ENCODE data around the gene KANK4.

KANK4 gene

GRCh38 chr1:62229468-62229867, 89.8 kb downstream of the KANK4 start:
- POLR2A ChIA-PET: interaction anchor here (0.6 to 0.7 kb wide), 2 partner anchors 14 to 232 kb away, joined by 3 to 4 read pairs; no protein-coding TSS in a partner anchor

DNA sequence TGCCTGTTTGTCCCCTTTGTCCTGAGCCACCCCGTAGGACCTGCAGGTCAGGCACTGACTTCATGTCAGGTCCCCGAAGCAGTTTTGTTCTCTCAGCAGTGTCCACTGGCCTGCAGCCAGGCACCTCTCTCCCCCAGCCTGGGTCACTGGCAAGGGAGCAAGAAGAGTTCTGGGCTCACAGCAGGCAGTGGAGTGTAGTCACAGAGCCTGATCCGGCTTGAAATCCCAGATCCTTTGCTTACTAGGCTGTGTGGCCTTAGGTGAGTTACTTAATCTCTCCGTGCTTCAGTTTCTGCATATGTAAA, 90.4 kb downstream of the KANK4 start:
- ChIA-PET POLR2A (interaction anchor here (0.7 kb wide), 1 partner anchor 15 kb away, joined by 3 read pairs; no protein-coding TSS in a partner anchor), CTCF (no interaction called here)
- DNase-seq (ENCODE audit: extremely low spot score): no peak
- TF ChIP-seq, protein P1, sequence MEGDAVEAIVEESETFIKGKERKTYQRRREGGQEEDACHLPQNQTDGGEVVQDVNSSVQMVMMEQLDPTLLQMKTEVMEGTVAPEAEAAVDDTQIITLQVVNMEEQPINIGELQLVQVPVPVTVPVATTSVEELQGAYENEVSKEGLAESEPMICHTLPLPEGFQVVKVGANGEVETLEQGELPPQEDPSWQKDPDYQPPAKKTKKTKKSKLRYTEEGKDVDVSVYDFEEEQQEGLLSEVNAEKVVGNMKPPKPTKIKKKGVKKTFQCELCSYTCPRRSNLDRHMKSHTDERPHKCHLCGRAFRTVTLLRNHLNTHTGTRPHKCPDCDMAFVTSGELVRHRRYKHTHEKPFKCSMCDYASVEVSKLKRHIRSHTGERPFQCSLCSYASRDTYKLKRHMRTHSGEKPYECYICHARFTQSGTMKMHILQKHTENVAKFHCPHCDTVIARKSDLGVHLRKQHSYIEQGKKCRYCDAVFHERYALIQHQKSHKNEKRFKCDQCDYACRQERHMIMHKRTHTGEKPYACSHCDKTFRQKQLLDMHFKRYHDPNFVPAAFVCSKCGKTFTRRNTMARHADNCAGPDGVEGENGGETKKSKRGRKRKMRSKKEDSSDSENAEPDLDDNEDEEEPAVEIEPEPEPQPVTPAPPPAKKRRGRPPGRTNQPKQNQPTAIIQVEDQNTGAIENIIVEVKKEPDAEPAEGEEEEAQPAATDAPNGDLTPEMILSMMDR (IDR thresholded peaks at IDR 0.05; ENCODE audit: control extremely low read depth, extremely low read depth, low read depth, missing control alignments): no peak

More at GRCh38 chr1:62229468-62229867, 89.8 kb downstream of the KANK4 start:
- no peak for DNase-seq (ENCODE audit: extremely low spot score)
- CTCF ChIA-PET: no interaction called here
- TF ChIP-seq, protein P1 (IDR thresholded peaks at IDR 0.05; ENCODE audit: control extremely low read depth, extremely low read depth, low read depth, missing control alignments): no peak

- no peak for DNase-seq (ENCODE audit: extremely low spot score)
- POLR2A ChIA-PET: no interaction called here
- CTCF ChIA-PET: no interaction called here
- TF ChIP-seq, protein P1 (IDR thresholded peaks at IDR 0.05; ENCODE audit: control extremely low read depth, extremely low read depth, low read depth, missing control alignments): no peak
Observed at GRCh38 chr1:62228136-62228882, 90.9 kb downstream of the KANK4 start.

DNA sequence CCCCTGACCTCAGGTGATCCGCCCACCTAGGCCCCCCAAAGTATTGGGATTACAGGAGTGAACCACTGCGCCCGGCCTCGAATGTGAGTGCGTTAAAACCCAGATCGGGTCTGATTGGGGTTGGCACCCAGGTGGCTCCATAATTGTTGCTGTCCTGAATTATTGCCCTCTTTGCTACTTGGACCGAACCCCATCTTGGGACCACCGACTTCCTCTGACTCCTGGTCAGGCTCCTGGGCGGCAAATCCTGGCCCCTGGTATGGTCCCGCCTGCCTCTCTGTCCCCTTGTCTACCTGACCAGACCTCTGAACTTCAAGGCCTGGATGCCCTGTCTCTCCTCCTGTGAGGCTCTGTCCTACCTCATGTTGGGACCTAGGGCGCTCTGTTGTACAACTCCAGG, 91.7 kb downstream of the KANK4 start:
- TF ChIP-seq, protein P1 (IDR thresholded peaks at IDR 0.05; ENCODE audit: control extremely low read depth, extremely low read depth, low read depth, missing control alignments): no peak
- POLR2A ChIA-PET: no interaction called here
- CTCF ChIA-PET: no interaction called here
- DNase-seq (ENCODE audit: extremely low spot score): no peak

DNA sequence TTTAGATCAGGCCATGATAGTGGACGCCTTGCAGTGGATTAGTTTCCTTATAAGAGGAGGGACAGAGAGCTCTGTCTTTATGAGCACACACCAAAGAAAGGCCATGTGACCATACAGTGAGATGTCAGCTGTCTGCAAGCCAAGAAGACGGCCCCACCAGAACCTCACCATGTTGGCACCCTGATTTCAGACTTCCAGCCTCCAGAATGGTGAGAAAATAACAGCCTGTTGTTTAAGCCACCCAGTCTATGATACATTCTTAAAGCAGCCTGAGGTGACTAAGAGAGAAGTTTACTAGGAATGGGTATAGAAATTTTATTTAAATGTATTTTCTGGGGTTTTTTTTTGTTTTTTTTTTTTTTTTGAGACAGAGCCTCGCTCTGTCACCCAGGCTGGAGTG, 95.1 kb downstream of the KANK4 start:
- CTCF ChIA-PET: no interaction called here
- TF ChIP-seq, protein P1 (IDR thresholded peaks at IDR 0.05; ENCODE audit: control extremely low read depth, extremely low read depth, low read depth, missing control alignments): no peak
- POLR2A ChIA-PET: no interaction called here
- no peak for DNase-seq (ENCODE audit: extremely low spot score)

- TF ChIP-seq, protein P1 (IDR thresholded peaks at IDR 0.05; ENCODE audit: control extremely low read depth, extremely low read depth, low read depth, missing control alignments): no peak
- POLR2A ChIA-PET: no interaction called here
- CTCF ChIA-PET: no interaction called here
- DNase-seq (ENCODE audit: extremely low spot score): no peak
Observed at GRCh38 chr1:62222321-62222720, 96.9 kb downstream of the KANK4 start.
